Cardiac fibroblast (primary cell): ENCODE measurements around the gene LCOR.

Experiments used
- DNase-seq, 2 donors: peaks; one replicate each; pipeline versions ENCODE4 v3.0.0 to v3.0.0-alpha.2; 2010; ENCODE audit warnings: low read depth in 2 of 2
- H3K4me3 ChIP-seq, 2 donors: replicated peaks in 1 of 2; 1 replicate in 1 of 2; 2 replicates in 1 of 2; pipeline ENCODE4 v1.5.1; 2011; ENCODE audit warnings: low read depth in 2 of 2, low read length in 2 of 2, mild to moderate bottlenecking in 2 of 2, moderate library complexity in 1 of 2
- TF ChIP-seq, protein P1 (sequence below): IDR thresholded peaks from one replicate; pipeline ENCODE4 v1.5.1; 2011; ENCODE audit warnings: low read depth, mild to moderate bottlenecking, low read length, inconsistent platforms

Gene LCOR

DNA sequence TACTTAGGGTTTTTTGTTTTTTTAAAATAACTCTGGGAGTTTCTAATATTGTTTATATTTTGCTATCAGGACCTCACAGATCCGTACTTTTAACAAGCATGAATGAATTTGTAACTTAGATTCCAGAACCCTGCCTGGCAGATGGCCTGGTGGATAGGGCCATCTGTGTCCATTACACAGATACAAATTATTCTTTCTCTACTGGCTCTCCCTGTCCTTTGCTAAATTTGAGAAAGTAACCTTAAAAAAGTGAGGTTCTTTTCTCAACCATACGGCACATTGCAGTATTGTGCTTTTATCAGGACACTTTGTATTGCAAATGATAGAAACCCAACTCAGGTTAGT, 26.6 kb downstream of the LCOR start:
- H3K4me3 ChIP-seq: no peak overlapping the region
- DNase-seq: no peak
- TF ChIP-seq, protein P1, sequence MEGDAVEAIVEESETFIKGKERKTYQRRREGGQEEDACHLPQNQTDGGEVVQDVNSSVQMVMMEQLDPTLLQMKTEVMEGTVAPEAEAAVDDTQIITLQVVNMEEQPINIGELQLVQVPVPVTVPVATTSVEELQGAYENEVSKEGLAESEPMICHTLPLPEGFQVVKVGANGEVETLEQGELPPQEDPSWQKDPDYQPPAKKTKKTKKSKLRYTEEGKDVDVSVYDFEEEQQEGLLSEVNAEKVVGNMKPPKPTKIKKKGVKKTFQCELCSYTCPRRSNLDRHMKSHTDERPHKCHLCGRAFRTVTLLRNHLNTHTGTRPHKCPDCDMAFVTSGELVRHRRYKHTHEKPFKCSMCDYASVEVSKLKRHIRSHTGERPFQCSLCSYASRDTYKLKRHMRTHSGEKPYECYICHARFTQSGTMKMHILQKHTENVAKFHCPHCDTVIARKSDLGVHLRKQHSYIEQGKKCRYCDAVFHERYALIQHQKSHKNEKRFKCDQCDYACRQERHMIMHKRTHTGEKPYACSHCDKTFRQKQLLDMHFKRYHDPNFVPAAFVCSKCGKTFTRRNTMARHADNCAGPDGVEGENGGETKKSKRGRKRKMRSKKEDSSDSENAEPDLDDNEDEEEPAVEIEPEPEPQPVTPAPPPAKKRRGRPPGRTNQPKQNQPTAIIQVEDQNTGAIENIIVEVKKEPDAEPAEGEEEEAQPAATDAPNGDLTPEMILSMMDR: no peak

DNA sequence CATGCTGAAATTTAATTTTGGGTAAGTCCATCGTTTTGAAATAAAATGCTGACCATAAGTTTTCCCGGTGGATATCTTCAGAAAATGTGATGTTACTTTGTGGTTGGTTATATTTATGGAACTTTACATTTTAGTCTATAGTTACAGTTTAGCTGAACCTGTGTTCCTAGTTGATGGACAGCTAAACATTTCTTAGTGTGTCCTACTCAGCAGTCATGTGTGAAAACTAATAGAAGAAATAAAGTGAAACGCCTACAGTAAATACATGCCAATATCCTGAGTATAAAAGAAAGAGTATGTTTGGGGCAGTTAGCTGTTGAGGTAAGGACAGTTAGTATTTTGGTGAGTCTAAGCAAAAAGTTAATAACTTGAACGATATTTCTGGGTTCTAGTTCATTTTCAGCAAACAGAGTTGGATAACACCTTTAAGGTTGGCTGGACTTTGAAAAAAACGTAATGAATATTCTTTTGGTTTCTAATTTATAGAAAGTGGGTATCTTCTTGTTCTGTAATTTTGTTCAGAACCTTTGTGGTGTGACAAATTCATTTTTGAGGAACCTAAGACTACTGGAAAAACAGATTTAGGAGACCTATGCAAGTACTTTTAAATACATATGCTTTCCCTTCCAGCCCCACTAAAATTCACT, 28.7 kb downstream of the LCOR start:
- DNase-seq: no peak
- no peak overlapping the region for H3K4me3 ChIP-seq
- TF ChIP-seq, protein P1: no peak

DNA sequence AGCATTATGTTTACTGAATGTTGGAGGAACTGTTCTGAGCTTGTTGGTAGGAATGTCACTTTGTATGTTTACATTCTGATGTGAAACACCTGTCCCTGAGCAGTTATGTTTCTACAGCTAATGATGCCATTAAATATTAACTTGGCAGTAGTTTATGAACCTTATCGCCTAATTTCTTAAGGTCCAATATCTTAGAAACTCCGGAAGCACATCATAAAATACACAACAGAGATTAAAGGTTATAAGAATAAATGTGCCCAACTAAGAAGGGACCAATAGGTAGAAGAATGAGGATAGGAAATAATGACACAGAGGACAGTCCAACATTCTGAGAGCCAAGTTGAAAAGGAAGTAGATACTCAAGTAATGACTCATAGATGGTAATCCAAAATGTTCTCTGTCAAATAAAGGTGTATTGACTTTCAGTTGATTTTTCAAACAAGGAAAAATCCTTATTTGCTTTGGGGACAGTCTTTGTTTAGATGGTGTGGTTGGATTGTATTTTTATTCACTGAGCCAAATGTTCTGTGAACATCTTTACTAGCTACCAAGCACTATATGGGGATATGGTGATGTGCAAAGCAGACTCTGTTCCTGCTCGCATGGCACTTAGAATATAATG, 31.9 kb downstream of the LCOR start:
- no peak overlapping the region for H3K4me3 ChIP-seq
- TF ChIP-seq, protein P1: no peak
- DNase-seq: peak; percentile 31 to 63

DNA sequence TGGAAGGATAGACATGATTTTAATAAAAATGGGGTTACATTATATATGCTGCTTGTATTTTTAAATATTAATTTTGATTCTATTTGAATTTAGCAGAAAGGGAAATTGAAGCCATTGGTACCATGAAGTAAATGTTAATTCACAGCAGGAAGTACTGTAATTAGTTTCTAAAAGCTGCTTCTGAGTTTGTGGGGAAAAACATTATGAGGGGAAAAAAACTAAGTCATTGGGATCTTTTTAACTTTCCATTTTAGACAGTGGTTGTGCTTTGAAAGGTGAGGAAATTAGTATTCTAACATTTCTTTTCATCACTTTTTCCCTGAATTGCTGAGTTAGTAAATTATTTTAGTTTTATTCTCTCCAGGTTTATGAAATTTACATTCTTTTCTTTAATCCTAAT, 41.0 kb downstream of the LCOR start:
- H3K4me3 ChIP-seq: no peak overlapping the region
- DNase-seq: no peak
- TF ChIP-seq, protein P1: no peak

DNA sequence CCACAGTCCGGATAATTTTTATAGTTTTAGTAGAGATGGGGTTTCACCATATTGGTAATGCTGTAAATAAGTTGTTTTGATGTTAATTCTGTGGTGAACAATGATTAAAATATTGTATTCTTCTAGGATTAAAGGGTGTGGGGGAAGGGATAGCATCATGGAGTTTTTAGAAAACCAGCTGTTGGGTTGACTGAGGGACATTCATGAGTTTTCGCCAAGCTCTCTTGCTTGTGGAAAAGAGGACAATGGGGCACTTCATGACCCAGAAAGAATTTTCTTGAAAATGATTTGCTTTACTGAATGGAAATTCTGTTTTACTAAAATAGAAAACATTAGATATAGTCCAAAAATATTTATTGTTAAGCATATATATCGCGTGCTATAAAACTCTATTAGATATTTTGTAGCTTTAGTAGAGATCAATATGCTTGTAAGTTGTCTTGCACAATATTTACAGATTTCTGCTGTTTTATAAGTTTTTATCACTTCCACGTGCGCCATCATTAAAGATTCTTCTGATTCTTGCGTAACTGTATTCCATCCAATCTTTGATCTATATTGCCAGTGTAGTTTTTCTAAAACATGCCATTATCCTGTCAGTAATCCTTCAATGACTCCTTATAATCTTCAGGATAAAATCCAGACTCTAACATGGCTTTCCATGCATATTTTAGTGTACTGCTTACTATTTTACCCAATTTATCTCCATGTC, 41.8 kb downstream of the LCOR start:
- no peak overlapping the region for H3K4me3 ChIP-seq
- no peak for DNase-seq

DNA sequence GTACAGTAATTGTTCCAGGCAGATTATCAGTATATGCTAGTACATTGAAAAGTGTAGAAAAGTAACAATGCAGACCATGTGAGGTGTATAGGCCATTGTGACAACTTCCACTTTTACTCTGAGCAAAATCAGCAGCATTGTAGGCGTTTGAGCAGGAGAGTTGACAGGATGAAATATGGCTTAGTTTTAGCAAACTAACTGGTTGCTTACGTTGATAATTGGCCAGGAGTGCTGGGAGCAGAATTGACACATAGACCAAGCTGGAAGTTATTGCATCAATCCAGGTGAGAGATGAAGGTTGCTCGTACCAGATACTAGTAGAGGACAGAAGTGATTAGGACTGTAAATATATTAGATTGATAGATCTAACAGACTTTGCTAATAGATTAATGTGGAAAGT, 46.0 kb downstream of the LCOR start:
- no peak overlapping the region for H3K4me3 ChIP-seq
- TF ChIP-seq, protein P1: no peak
- DNase-seq: no peak

More for the DNA sequence above, 41.8 kb downstream of the LCOR start:
- TF ChIP-seq, protein P1: no peak
